OCI-LY1 (cell line): ENCODE results near the gene OASL.

Experiments
- CTCF ChIP-seq: fragments of 200-600 bp; sonication (generic), shearing (Covaris generic); IDR thresholded peaks from 2 replicates; pipeline ENCODE4 v1.5.1; 2017; ENCODE audit warnings: mild to moderate bottlenecking, antibody characterized with exemption, low read length, moderate library complexity, mixed read lengths
- EZH2 ChIP-seq: fragments of 200-600 bp; sonication (generic), shearing (Covaris generic); IDR thresholded peaks from 2 replicates; pipeline ENCODE4 v1.8.0; 2017; ENCODE audit warnings: borderline replicate concordance, mixed run types, mild to moderate bottlenecking, antibody characterized with exemption, low read length, moderate library complexity, mixed read lengths

- no peak for TF ChIP-seq CTCF
- no peak for TF ChIP-seq EZH2
Observed at GRCh38 chr12:120983759-120984158, 55.3 kb downstream of the OASL start.
